SK-N-SH (cell line): ENCODE data around the gene KCNAB1. TPM values are rescaled to one million over a fixed set of nuclear protein-coding genes. Genes with fewer than 3 reads are reported as not detected.

Experiments
- CTCF ChIA-PET: fragments of 300-600, 350-600 bp; formaldehyde crosslinking; extraction: SDS; loops from one replicate; lab custom pipeline; 2021; lab: Yijun Ruan, JAX
- POLR2A ChIA-PET: fragments of 350-600 bp; sonication (Branson Sonifier 250); formaldehyde crosslinking; extraction: SDS; loops from one replicate; lab custom pipeline; 2020; ENCODE audit warnings: antibody characterized with exemption, inconsistent platforms; lab: Yijun Ruan, JAX
- DNase-seq: peaks from one replicate; pipeline ENCODE4 v3.0.0; 2012
- H2AFZ ChIP-seq: fragments of 200-600 bp; sonication (generic); 2 replicates; pipeline ENCODE4 v1.8.1; 2016; ENCODE audit warnings: antibody characterized with exemption, mild to moderate bottlenecking, low read depth
- H3F3A ChIP-seq: fragments of 200-600 bp; sonication (generic); replicated peaks from 2 replicates; pipeline ENCODE3; 2016; ENCODE audit warnings: antibody characterized with exemption, mild to moderate bottlenecking; ENCODE audit not compliant: insufficient read depth
- H3K27ac ChIP-seq, 2 experiments: fragments of 200-500 bp in 1 of 2; fragments of 200-600 bp in 1 of 2; sonication (Bioruptor generic) in 1 of 2; sonication (generic), shearing (Covaris generic) in 1 of 2; 2 replicates each; pipeline versions ENCODE4 v1.5.1 to v1.6.1; 2014 to 2016; ENCODE audit warnings: low read depth in 2 of 2, inconsistent platforms in 1 of 2, low read length in 1 of 2, mild to moderate bottlenecking in 1 of 2, mixed read lengths in 1 of 2
- H3K27me3 ChIP-seq: fragments of 200-600 bp; sonication (generic), shearing (Covaris generic); 2 replicates; pipeline ENCODE4 v1.6.1; 2016; ENCODE audit warnings: mixed run types; ENCODE audit not compliant: insufficient read depth
- H3K36me3 ChIP-seq, 2 experiments: fragments of 200-500 bp in 1 of 2; fragments of 200-600 bp in 1 of 2; sonication (Bioruptor generic) in 1 of 2; sonication (generic) in 1 of 2; replicated peaks in 1 of 2; 2 replicates each; pipeline versions ENCODE3 to v1.5.1; 2014 to 2016; ENCODE audit warnings: low read length in 1 of 2, mild to moderate bottlenecking in 1 of 2; ENCODE audit not compliant: insufficient read depth in 2 of 2, control insufficient read depth in 1 of 2
- H3K4me1 ChIP-seq, 2 experiments: fragments of 200-500 bp in 1 of 2; fragments of 200-600 bp in 1 of 2; sonication (Bioruptor generic) in 1 of 2; sonication (generic), shearing (Covaris generic) in 1 of 2; 2 replicates each; pipeline versions ENCODE4 v1.5.1 to v1.6.1; 2014 to 2016; ENCODE audit warnings: low read depth in 1 of 2, low read length in 1 of 2, mixed run types in 1 of 2; ENCODE audit not compliant: insufficient read depth in 2 of 2, control insufficient read depth in 1 of 2
- H3K4me2 ChIP-seq: fragments of 200-600 bp; sonication (generic), shearing (Covaris generic); 2 replicates; pipeline ENCODE4 v1.6.1; 2017; ENCODE audit warnings: mixed run types
- H3K4me3 ChIP-seq, 2 experiments: fragments of 200-500 bp in 1 of 2; fragments of 200-600 bp in 1 of 2; sonication (Bioruptor generic) in 1 of 2; sonication (generic), shearing (Covaris generic) in 1 of 2; 2 replicates each; pipeline versions ENCODE4 v1.5.1 to v1.8.1; 2014 to 2016; ENCODE audit warnings: low read depth in 2 of 2, inconsistent platforms in 1 of 2, low read length in 1 of 2, mild to moderate bottlenecking in 1 of 2, mixed read lengths in 1 of 2, moderate library complexity in 1 of 2
- H3K79me2 ChIP-seq: fragments of 200-600 bp; sonication (generic); 2 replicates; pipeline ENCODE4 v1.8.1; 2017; ENCODE audit warnings: mild to moderate bottlenecking; ENCODE audit not compliant: insufficient read depth
- H3K9ac ChIP-seq: fragments of 200-600 bp; sonication (generic); 2 replicates; pipeline ENCODE4 v1.6.1; 2017; ENCODE audit warnings: mixed run types
- H3K9me2 ChIP-seq: fragments of 200-600 bp; sonication (generic); 2 replicates; pipeline ENCODE4 v1.6.1; 2017; ENCODE audit warnings: mixed run types
- H3K9me3 ChIP-seq: fragments of 200-600 bp; sonication (generic); 2 replicates; pipeline ENCODE4 v1.6.1; 2017; ENCODE audit warnings: mixed run types, mild to moderate bottlenecking, moderate library complexity
- H4K20me1 ChIP-seq: fragments of 200-600 bp; sonication (generic); 2 replicates; pipeline ENCODE4 v1.6.1; 2017; ENCODE audit warnings: mild to moderate bottlenecking, mixed run types; ENCODE audit not compliant: insufficient read depth
- CHD2 ChIP-seq: fragments of 150-350 bp; IDR thresholded peaks from 2 replicates; pipeline ENCODE4 v1.6.1; 2018; ENCODE audit warnings: low read length; ENCODE audit not compliant: partially characterized antibody
- EZH2phosphoT487 ChIP-seq: fragments of 200-600 bp; sonication (generic); IDR thresholded peaks from 2 replicates; pipeline ENCODE4 v1.6.1; 2017; ENCODE audit warnings: low read depth, mixed run types, mild to moderate bottlenecking, antibody characterized with exemption, moderate library complexity, borderline replicate concordance
- FOSL2 ChIP-seq: IDR thresholded peaks from 2 replicates; pipeline ENCODE4 v1.4.0; 2012; ENCODE audit warnings: low read depth, mild to moderate bottlenecking, moderate library complexity, borderline replicate concordance
- FOXJ3 ChIP-seq: sonication (generic); formaldehyde crosslinking; IDR thresholded peaks from 2 replicates; pipeline ENCODE4 v1.5.1; 2020; ENCODE audit warnings: mild to moderate bottlenecking, missing genetic modification reagents
- GABPA ChIP-seq: IDR thresholded peaks from 2 replicates; pipeline ENCODE4 v1.4.0; 2012; ENCODE audit warnings: low read depth, mild to moderate bottlenecking
- GATA2 ChIP-seq: sonication (generic); formaldehyde crosslinking; IDR thresholded peaks from 2 replicates; pipeline ENCODE4 v1.5.0; 2020; ENCODE audit warnings: mild to moderate bottlenecking, missing genetic modification reagents
- MEF2A ChIP-seq: IDR thresholded peaks from 2 replicates; pipeline ENCODE4 v1.4.0; 2012; ENCODE audit warnings: low read depth, borderline replicate concordance
- NRF1 ChIP-seq: IDR thresholded peaks from 2 replicates; pipeline ENCODE4 v1.6.1; 2012; ENCODE audit warnings: low read depth, mild to moderate bottlenecking, low read length
- RAD21 ChIP-seq: IDR thresholded peaks from 2 replicates; pipeline ENCODE4 v1.6.1; 2012; ENCODE audit warnings: mild to moderate bottlenecking, low read length
- RXRA ChIP-seq: IDR thresholded peaks from 2 replicates; pipeline ENCODE4 v1.4.0; 2012; ENCODE audit warnings: low read depth, mild to moderate bottlenecking, borderline replicate concordance
- SIN3A ChIP-seq: IDR thresholded peaks from 2 replicates; pipeline ENCODE4 v1.6.1; 2012; ENCODE audit warnings: low read depth, mild to moderate bottlenecking, low read length, moderate library complexity, borderline replicate concordance
- TAF1 ChIP-seq: IDR thresholded peaks from 2 replicates; pipeline ENCODE4 v1.6.1; 2012; ENCODE audit warnings: low read depth, mild to moderate bottlenecking, low read length, moderate library complexity, borderline replicate concordance
- YY1 ChIP-seq: IDR thresholded peaks from 2 replicates; pipeline ENCODE4 v1.4.0; 2012; ENCODE audit warnings: low read depth, mild to moderate bottlenecking
- WGBS: methylation state at CpG from one replicate; pipeline ENCODE4 v1.1.6; 2017; ENCODE audit warnings: low lambda C conversion rate; 5-methylcytosine and 5-hydroxymethylcytosine counted together
- polyA plus RNA-seq, 3 experiments: library from polyadenylated mRNA; depleted of rRNA; stranded (reverse); fragments of >200 nt; gene quantifications; 2 replicates each; pipeline ENCODE4 v1.2.3, GENCODE V29; 2012
- TF ChIP-seq, protein P1 (sequence below): IDR thresholded peaks from 2 replicates; pipeline ENCODE4 v1.6.1; 2012; ENCODE audit warnings: mild to moderate bottlenecking, low read depth, low read length, moderate library complexity
- TF ChIP-seq, protein P2 (sequence below): IDR thresholded peaks from 2 replicates; pipeline ENCODE4 v1.4.0; 2012; ENCODE audit warnings: low read depth, borderline replicate concordance
- TF ChIP-seq, protein P3 (sequence below): fragments of 150-350 bp; IDR thresholded peaks from 2 replicates; pipeline ENCODE4 v1.6.1; 2016; ENCODE audit warnings: mild to moderate bottlenecking, low read depth, low read length

KCNAB1 gene
- polyA plus RNA-seq, 1 of the 3 experiments (the other 2 are of a cell fraction), result 82.1 TPM

DNA sequence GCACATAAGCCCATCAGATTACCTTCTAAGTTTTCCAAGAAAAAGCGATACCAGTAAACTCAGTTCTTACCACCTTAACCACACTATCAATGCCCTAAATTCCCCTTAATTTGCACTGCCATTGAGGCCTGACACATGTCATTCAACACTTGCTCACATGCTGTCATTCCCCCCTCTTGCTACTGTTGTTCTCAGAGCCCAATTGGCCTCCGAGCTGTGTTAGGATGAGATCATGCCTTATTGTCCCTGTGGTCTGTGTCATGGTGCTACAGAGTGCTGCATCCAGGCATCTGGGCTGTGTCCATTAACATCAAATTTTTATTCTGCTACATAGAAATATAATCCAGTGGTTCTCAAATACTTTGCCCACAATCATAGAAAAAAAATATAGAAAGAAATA, 221.0 kb downstream of the KCNAB1 start:
- Histone ChIP-seq H3K9me3 (no peaks in the 10 kb centered on the region), H3K79me2 (peaks cover 96% of the 10 kb centered on the region), H3K4me3 (no peak overlapping the region), H3K4me1 (no peaks in the 10 kb centered on the region), H3K36me3 (peaks cover 17 to 58% of the 10 kb centered on the region in 2 experiments), H4K20me1 (no peaks in the 10 kb centered on the region), H2AFZ (no peak overlapping the region), H3K4me2 (no peak overlapping the region), H3K27me3 (no peaks in the 10 kb centered on the region), H3K27ac (no peak overlapping the region), H3F3A (no peaks in the 10 kb centered on the region)
- DNase-seq, result no peak
- CTCF ChIA-PET, result no interaction called here
- POLR2A ChIA-PET, result no interaction called here
- WGBS, result 86% methylated on average over 2 of the region's 2 CpGs
- TF ChIP-seq RXRA (no peak), GABPA (no peak), SIN3A (no peak)
- TF ChIP-seq, protein P1, sequence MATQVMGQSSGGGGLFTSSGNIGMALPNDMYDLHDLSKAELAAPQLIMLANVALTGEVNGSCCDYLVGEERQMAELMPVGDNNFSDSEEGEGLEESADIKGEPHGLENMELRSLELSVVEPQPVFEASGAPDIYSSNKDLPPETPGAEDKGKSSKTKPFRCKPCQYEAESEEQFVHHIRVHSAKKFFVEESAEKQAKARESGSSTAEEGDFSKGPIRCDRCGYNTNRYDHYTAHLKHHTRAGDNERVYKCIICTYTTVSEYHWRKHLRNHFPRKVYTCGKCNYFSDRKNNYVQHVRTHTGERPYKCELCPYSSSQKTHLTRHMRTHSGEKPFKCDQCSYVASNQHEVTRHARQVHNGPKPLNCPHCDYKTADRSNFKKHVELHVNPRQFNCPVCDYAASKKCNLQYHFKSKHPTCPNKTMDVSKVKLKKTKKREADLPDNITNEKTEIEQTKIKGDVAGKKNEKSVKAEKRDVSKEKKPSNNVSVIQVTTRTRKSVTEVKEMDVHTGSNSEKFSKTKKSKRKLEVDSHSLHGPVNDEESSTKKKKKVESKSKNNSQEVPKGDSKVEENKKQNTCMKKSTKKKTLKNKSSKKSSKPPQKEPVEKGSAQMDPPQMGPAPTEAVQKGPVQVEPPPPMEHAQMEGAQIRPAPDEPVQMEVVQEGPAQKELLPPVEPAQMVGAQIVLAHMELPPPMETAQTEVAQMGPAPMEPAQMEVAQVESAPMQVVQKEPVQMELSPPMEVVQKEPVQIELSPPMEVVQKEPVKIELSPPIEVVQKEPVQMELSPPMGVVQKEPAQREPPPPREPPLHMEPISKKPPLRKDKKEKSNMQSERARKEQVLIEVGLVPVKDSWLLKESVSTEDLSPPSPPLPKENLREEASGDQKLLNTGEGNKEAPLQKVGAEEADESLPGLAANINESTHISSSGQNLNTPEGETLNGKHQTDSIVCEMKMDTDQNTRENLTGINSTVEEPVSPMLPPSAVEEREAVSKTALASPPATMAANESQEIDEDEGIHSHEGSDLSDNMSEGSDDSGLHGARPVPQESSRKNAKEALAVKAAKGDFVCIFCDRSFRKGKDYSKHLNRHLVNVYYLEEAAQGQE, result no peak
- TF ChIP-seq, all 33 proteins: peak for 0
- Histone ChIP-seq H3K9me2 (no peaks in the 10 kb centered on the region), H3K9ac (no peak overlapping the region)

DNA sequence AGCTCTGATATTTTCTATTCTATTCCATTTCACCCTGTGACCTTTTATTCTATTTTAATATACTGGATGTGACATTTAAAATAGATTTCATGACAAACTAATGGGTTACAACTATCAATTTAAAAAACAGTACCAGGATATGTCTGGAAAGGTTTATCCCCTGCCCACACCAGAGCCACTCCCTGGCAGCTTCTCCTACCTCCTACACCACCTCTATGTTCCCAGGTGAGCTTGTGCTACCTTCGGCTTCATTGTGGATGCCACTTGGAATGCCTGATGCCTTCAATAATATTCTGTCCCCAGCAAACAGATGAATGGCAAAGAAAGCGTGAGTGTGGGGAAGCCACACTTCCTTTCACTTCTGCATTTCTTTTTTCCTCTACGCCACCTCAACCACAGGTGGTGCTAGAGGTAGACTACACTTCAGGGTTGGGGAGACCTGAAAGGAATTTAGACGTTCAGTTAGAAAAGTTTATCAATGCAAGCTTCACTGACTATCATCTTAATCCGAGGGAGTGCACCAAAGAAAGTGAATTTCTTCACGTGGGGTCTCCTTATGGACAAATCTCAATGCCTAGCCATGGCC, 221.5 kb downstream of the KCNAB1 start:
- H3K4me3 ChIP-seq, result no peak overlapping the region
- H3K27me3 ChIP-seq, result no peaks in the 10 kb centered on the region
- H3K9me2 ChIP-seq, result no peaks in the 10 kb centered on the region
- ChIA-PET POLR2A (no interaction called here), CTCF (interaction anchor here (1.9 kb wide), 1 partner anchor 108 kb away, joined by 5 read pairs; no protein-coding TSS in a partner anchor)
- no peak overlapping the region for H3K27ac ChIP-seq
- H3K9me3 ChIP-seq, result no peaks in the 10 kb centered on the region
- WGBS, result 92% methylated on average over 6 of the region's 6 CpGs
- no peak overlapping the region for H2AFZ ChIP-seq
- H3F3A ChIP-seq, result peaks cover under 1% of the 10 kb centered on the region
- H3K9ac ChIP-seq, result no peak overlapping the region
- H3K4me2 ChIP-seq, result no peak overlapping the region
- H3K4me1 ChIP-seq, result no peaks in the 10 kb centered on the region; a peak in 1 of 4 replicates
- TF ChIP-seq TAF1, result no peak
- no peak for TF ChIP-seq NRF1
- no peak for TF ChIP-seq EZH2phosphoT487
- TF ChIP-seq FOSL2, result no peak
- no peak for TF ChIP-seq RAD21
- TF ChIP-seq MEF2A, result no peak
- TF ChIP-seq CHD2, result no peak
- TF ChIP-seq, protein P2, sequence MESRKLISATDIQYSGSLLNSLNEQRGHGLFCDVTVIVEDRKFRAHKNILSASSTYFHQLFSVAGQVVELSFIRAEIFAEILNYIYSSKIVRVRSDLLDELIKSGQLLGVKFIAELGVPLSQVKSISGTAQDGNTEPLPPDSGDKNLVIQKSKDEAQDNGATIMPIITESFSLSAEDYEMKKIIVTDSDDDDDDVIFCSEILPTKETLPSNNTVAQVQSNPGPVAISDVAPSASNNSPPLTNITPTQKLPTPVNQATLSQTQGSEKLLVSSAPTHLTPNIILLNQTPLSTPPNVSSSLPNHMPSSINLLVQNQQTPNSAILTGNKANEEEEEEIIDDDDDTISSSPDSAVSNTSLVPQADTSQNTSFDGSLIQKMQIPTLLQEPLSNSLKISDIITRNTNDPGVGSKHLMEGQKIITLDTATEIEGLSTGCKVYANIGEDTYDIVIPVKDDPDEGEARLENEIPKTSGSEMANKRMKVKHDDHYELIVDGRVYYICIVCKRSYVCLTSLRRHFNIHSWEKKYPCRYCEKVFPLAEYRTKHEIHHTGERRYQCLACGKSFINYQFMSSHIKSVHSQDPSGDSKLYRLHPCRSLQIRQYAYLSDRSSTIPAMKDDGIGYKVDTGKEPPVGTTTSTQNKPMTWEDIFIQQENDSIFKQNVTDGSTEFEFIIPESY, result no peak
- TF ChIP-seq FOXJ3 (CRISPR knock-in tag), result no peak
- TF ChIP-seq GATA2 (CRISPR knock-in tag), result no peak
- TF ChIP-seq GABPA, result no peak
- TF ChIP-seq, protein P3, sequence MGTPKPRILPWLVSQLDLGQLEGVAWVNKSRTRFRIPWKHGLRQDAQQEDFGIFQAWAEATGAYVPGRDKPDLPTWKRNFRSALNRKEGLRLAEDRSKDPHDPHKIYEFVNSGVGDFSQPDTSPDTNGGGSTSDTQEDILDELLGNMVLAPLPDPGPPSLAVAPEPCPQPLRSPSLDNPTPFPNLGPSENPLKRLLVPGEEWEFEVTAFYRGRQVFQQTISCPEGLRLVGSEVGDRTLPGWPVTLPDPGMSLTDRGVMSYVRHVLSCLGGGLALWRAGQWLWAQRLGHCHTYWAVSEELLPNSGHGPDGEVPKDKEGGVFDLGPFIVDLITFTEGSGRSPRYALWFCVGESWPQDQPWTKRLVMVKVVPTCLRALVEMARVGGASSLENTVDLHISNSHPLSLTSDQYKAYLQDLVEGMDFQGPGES, result no peak
- no peak for TF ChIP-seq YY1
- H3K36me3 ChIP-seq, result peaks cover 14 to 52% of the 10 kb centered on the region in 2 experiments
- peaks cover 96% of the 10 kb centered on the region for H3K79me2 ChIP-seq
- no peak for DNase-seq
- H4K20me1 ChIP-seq, result no peaks in the 10 kb centered on the region
